GM12878 (cell line): ENCODE measurements around the gene RAC2. TPM values are rescaled to one million over a fixed set of nuclear protein-coding genes. Genes with fewer than 3 reads are reported as not detected.

Experiments used
- ATF3 ChIP-seq: IDR thresholded peaks from 2 replicates; pipeline ENCODE4 v1.6.1; 2011; ENCODE audit warnings: low read depth, mild to moderate bottlenecking, low read length, moderate library complexity, borderline replicate concordance; ENCODE audit errors: extremely low read depth
- CHD1 ChIP-seq: IDR thresholded peaks from 2 replicates; pipeline ENCODE4 v1.6.1; 2012; ENCODE audit warnings: low read depth, low read length, improper control_type of control experiment
- CREB1 ChIP-seq: IDR thresholded peaks from 2 replicates; pipeline ENCODE4 v1.6.1; 2012; ENCODE audit warnings: low read depth, mild to moderate bottlenecking, inconsistent platforms
- CREM ChIP-seq: IDR thresholded peaks from 2 replicates; pipeline ENCODE4 v1.6.1; 2014; ENCODE audit warnings: antibody characterized with exemption, low read depth
- CTCF ChIP-seq, 3 experiments: IDR thresholded peaks in 2 of 3; conservative IDR thresholded peaks in 1 of 3; 2 replicates each; pipeline ENCODE4 v1.5.1; 2011; ENCODE audit warnings: low read depth in 3 of 3, low read length in 3 of 3, mild to moderate bottlenecking in 3 of 3, control low read depth in 2 of 3, moderate library complexity in 2 of 3, inconsistent platforms in 1 of 3, mixed read lengths in 1 of 3; ENCODE audit not compliant: control insufficient read depth in 2 of 3, insufficient read depth in 1 of 3; ENCODE audit errors: extremely low read depth in 1 of 3
- E2F4 ChIP-seq: IDR thresholded peaks from 2 replicates; pipeline ENCODE4 v1.6.1; 2012; ENCODE audit warnings: low read depth, low read length, improper control_type of control experiment
- EED ChIP-seq: sonication (generic); IDR thresholded peaks from 2 replicates; pipeline ENCODE4 v1.6.1; 2016; ENCODE audit warnings: antibody characterized with exemption, low read depth
- EP300 ChIP-seq, 2 experiments: fragments of 150-350 bp in 1 of 2; IDR thresholded peaks; 2 replicates each; pipeline ENCODE4 v1.6.1; 2011 to 2012; ENCODE audit warnings: low read depth in 2 of 2, low read length in 2 of 2, borderline replicate concordance in 1 of 2, improper control_type of control experiment in 1 of 2, inconsistent platforms in 1 of 2; ENCODE audit not compliant: control insufficient read depth in 1 of 2
- JUND ChIP-seq: IDR thresholded peaks from 2 replicates; pipeline ENCODE4 v1.6.1; 2012; ENCODE audit warnings: low read depth, mild to moderate bottlenecking, low read length, improper control_type of control experiment, moderate library complexity
- MEF2B ChIP-seq: fragments of 450-650 bp; IDR thresholded peaks from 2 replicates; pipeline ENCODE4 v1.6.1; 2018; ENCODE audit warnings: mild to moderate bottlenecking, moderate library complexity; ENCODE audit not compliant: partially characterized antibody, poor library complexity, severe bottlenecking
- MTA3 ChIP-seq: IDR thresholded peaks from 2 replicates; pipeline ENCODE4 v1.6.1; 2012; ENCODE audit warnings: low read length, inconsistent platforms, borderline replicate concordance
- NR2C2 ChIP-seq: IDR thresholded peaks from 2 replicates; pipeline ENCODE4 v1.6.1; 2011; ENCODE audit warnings: borderline replicate concordance, low read depth; ENCODE audit not compliant: control insufficient read depth, insufficient read length
- NR2F1 ChIP-seq: fragments of 450-650 bp; conservative IDR thresholded peaks from 2 replicates; pipeline ENCODE4 v1.6.1; 2017; ENCODE audit warnings: mild to moderate bottlenecking
- POLR2AphosphoS5 ChIP-seq: IDR thresholded peaks from 2 replicates; pipeline ENCODE4 v1.6.1; 2011; ENCODE audit warnings: mild to moderate bottlenecking, low read length, inconsistent platforms
- RB1 ChIP-seq: fragments of 450-650 bp; formaldehyde crosslinking; IDR thresholded peaks from 2 replicates; pipeline ENCODE4 v1.6.1; 2017; ENCODE audit warnings: mild to moderate bottlenecking, borderline replicate concordance
- SMARCA5 ChIP-seq: fragments of 450-650 bp; IDR thresholded peaks from 2 replicates; pipeline ENCODE4 v1.6.1; 2017; ENCODE audit warnings: mild to moderate bottlenecking
- SRF ChIP-seq, 2 experiments: IDR thresholded peaks; 2 replicates each; pipeline ENCODE4 v1.6.1; 2011; ENCODE audit warnings: low read depth in 2 of 2, low read length in 2 of 2, mild to moderate bottlenecking in 1 of 2, moderate library complexity in 1 of 2
- TARDBP ChIP-seq: IDR thresholded peaks from 2 replicates; pipeline ENCODE4 v1.6.1; 2016; ENCODE audit warnings: borderline replicate concordance
- TBL1XR1 ChIP-seq: IDR thresholded peaks from 2 replicates; pipeline ENCODE4 v1.6.1; 2012; ENCODE audit warnings: low read depth, low read length, improper control_type of control experiment
- TCF12 ChIP-seq: IDR thresholded peaks from 2 replicates; pipeline ENCODE4 v1.6.1; 2011; ENCODE audit warnings: low read depth, mild to moderate bottlenecking, low read length
- YBX1 ChIP-seq: fragments of 450-650 bp; IDR thresholded peaks from 2 replicates; pipeline ENCODE4 v1.6.1; 2016; ENCODE audit warnings: antibody characterized with exemption
- ZBED1 ChIP-seq: IDR thresholded peaks from 2 replicates; pipeline ENCODE4 v1.6.1; 2016; ENCODE audit warnings: borderline replicate concordance
- ZNF217 ChIP-seq: fragments of 450-650 bp; IDR thresholded peaks from 2 replicates; pipeline ENCODE4 v1.6.1; 2017; ENCODE audit warnings: antibody characterized with exemption, mild to moderate bottlenecking
- ZNF592 ChIP-seq: fragments of 450-650 bp; IDR thresholded peaks from 2 replicates; pipeline ENCODE4 v1.6.1; 2017; ENCODE audit warnings: mild to moderate bottlenecking, moderate library complexity
- polyA plus RNA-seq, 11 experiments: library from polyadenylated mRNA; depleted of rRNA in 4 of 11; unstranded in 6 of 11; stranded (reverse) in 5 of 11; fragments of >200 nt; fragmentation: Nextera tagmentation in 4 of 11; fragmentation: Illumina TruSeq in 1 of 11; extraction: Ambion mirVana in 4 of 11; extraction: Trizol in 1 of 11; gene quantifications; 1 replicate in 1 of 11; 2 replicates in 10 of 11; pipeline versions ENCODE4 v1.2.1 to v1.2.3, GENCODE V29; 2011 to 2016; ENCODE audit warnings: inconsistent platforms in 2 of 11, missing spikeins in 2 of 11, low read depth in 1 of 11
- total RNA-seq, 4 experiments: library from RNA; depleted of rRNA in 3 of 4; stranded (reverse); fragments of >200 nt in 3 of 4; fragmentation: Illumina TruSeq in 1 of 4; extraction: Trizol in 1 of 4; gene quantifications; 2 replicates each; pipeline versions ENCODE4 v1.2.1 to v1.2.3, GENCODE V29; 2013 to 2021

RAC2 gene
- total and polyA plus RNA-seq, 10 of the 15 experiments (the other 5 are each of a cell fraction or from before 2014, with no cell fraction given), result 102 to 386 (median 304) TPM

GRCh38 chr22:37243402-37244113 lies 511 bp downstream of the RAC2 start (continued):
- TF ChIP-seq EED, result peak; percentile 34; the same call in 1 of the 2 replicates
- TF ChIP-seq POLR2AphosphoS5, result 0 out of 2 replicates have a peak, but pooled peaks have one; percentile 19
- no peak for TF ChIP-seq TARDBP
- TF ChIP-seq JUND, result no peak
- no peak for TF ChIP-seq TBL1XR1
- TF ChIP-seq MEF2B, result no peak
- TF ChIP-seq CREB1, result no peak
- no peak for TF ChIP-seq YBX1
- no peak for TF ChIP-seq ZNF217
- TF ChIP-seq CHD1, result 0 out of 2 replicates have a peak, but pooled peaks have one; percentile 39
- TF ChIP-seq EP300 (IDR thresholded peaks at IDR 0.05; ENCODE audit: borderline replicate concordance in 1 of 2, control insufficient read depth in 1 of 2, low read depth in 2 of 2, low read length in 2 of 2), result no peak
- TF ChIP-seq ZNF592, result no peak
- TF ChIP-seq ZBED1, result no peak
- no peak for TF ChIP-seq RB1
- no peak for TF ChIP-seq SRF (IDR thresholded peaks at IDR 0.05; ENCODE audit: low read depth in 2 of 2, low read length in 2 of 2)
- peak; percentile 89 for TF ChIP-seq SMARCA5
- TF ChIP-seq ATF3, result no peak
- TF ChIP-seq CTCF (IDR thresholded peaks at IDR 0.05 in 2 of 3, conservative IDR thresholded peaks at IDR 0.05 in 1 of 3; ENCODE audit: control insufficient read depth in 2 of 3, extremely low read depth in 1 of 3, insufficient read depth in 1 of 3, low read depth in 3 of 3, low read length in 3 of 3), result no peak
- TF ChIP-seq NR2C2, result no peak
- TF ChIP-seq CREM, result peak; percentile 14; the same call in 1 of the 2 replicates
- TF ChIP-seq E2F4, result no peak
- TF ChIP-seq TCF12, result no peak
- TF ChIP-seq MTA3, result no peak
- TF ChIP-seq NR2F1, result 0 out of 2 replicates have a peak, but pooled peaks have one; percentile 50
